Colonic mucosa (tissue), 4 donors: ENCODE data around the gene NTM. TPM values are rescaled to one million over a fixed set of nuclear protein-coding genes. Genes with fewer than 3 reads are reported as not detected.

Source experiments
- DNase-seq: peaks from one replicate; pipeline ENCODE4 v3.0.0-alpha.2; 2020
- H3K27ac ChIP-seq: fragments of 200-600 bp; one replicate; pipeline ENCODE4 v1.8.0; 2021
- H3K27me3 ChIP-seq: fragments of 200-600 bp; one replicate; pipeline ENCODE4 v1.8.0; 2021
- H3K36me3 ChIP-seq: fragments of 200-600 bp; one replicate; pipeline ENCODE4 v1.8.0; 2021
- H3K4me1 ChIP-seq: fragments of 200-600 bp; one replicate; pipeline ENCODE4 v1.8.0; 2021; ENCODE audit warnings: mild to moderate bottlenecking
- H3K4me3 ChIP-seq: fragments of 200-600 bp; one replicate; pipeline ENCODE4 v1.8.0; 2021
- H3K9ac ChIP-seq, 2 donors: one replicate each; pipeline ENCODE4 v1.7.0; 2013; ENCODE audit warnings: control low read depth in 2 of 2, low read depth in 2 of 2, low read length in 2 of 2
- H3K9me3 ChIP-seq: fragments of 200-600 bp; one replicate; pipeline ENCODE4 v1.8.0; 2021
- CTCF ChIP-seq: fragments of 200-600 bp; IDR thresholded peaks from one replicate; pipeline ENCODE4 v1.8.0; 2022; ENCODE audit warnings: antibody characterized with exemption, mild to moderate bottlenecking
- intact Hi-C: fragments of 100-400 bp; cut with DNase I; formaldehyde crosslinking; loops from one replicate; pipeline ENCODE4 v1.14.1; 2022
- total RNA-seq, 2 donors: library from RNA; stranded (reverse); fragmentation: NEBNext Ultra II Directional in 1 of 2; extraction: Animal tissue kit (Norgen Biotek cat#: 25700) in 1 of 2; gene quantifications; one replicate each; pipeline ENCODE4 v1.2.1, GENCODE V29; 2021
- donor health status: healthy.
- donor health status: DM: no; HTN: no; CAD: no.
- donor health status: DM: no; HTN: no; CAD: no.

Gene NTM
- total RNA-seq, 2 donors from 2014 or later, result 1.6 to 2.8 TPM

- DNase-seq, result no peak
- no peak overlapping the region for H3K9ac ChIP-seq
- no peaks in the 10 kb centered on the region for H3K4me1 ChIP-seq
- no peaks in the 10 kb centered on the region for H3K27me3 ChIP-seq
- intact Hi-C loops, result no loop called here
- TF ChIP-seq CTCF, result no peak
- H3K9me3 ChIP-seq, result no peaks in the 10 kb centered on the region
- no peak overlapping the region for H3K27ac ChIP-seq
- H3K36me3 ChIP-seq, result no peaks in the 10 kb centered on the region
- H3K4me3 ChIP-seq, result no peak overlapping the region
These were observed 652.5 kb downstream of the NTM start for GRCh38 chr11:132022733-132023478.

GRCh38 chr11:132024587-132025295 lies 654.3 kb downstream of the NTM start:
- Histone ChIP-seq H3K4me1 (no peaks in the 10 kb centered on the region), H3K27ac (no peak overlapping the region), H3K27me3 (no peaks in the 10 kb centered on the region), H3K9ac (no peak overlapping the region), H3K4me3 (no peak overlapping the region), H3K9me3 (no peaks in the 10 kb centered on the region), H3K36me3 (no peaks in the 10 kb centered on the region)
- no peak for TF ChIP-seq CTCF
- DNase-seq, result no peak
- intact Hi-C loops, result no loop called here

GRCh38 chr11:132026746-132027145 lies 656.3 kb downstream of the NTM start:
- Histone ChIP-seq H3K36me3 (no peaks in the 10 kb centered on the region), H3K9me3 (no peaks in the 10 kb centered on the region), H3K4me3 (no peak overlapping the region), H3K27ac (no peak overlapping the region), H3K4me1 (no peaks in the 10 kb centered on the region), H3K9ac (no peak overlapping the region), H3K27me3 (no peaks in the 10 kb centered on the region)
- intact Hi-C loops, result no loop called here
- TF ChIP-seq CTCF, result no peak
- DNase-seq, result no peak

- no peak overlapping the region for H3K9ac ChIP-seq
- no peak overlapping the region for H3K4me3 ChIP-seq
- H3K36me3 ChIP-seq, result no peaks in the 10 kb centered on the region
- H3K9me3 ChIP-seq, result no peaks in the 10 kb centered on the region
- no peak for TF ChIP-seq CTCF
- H3K27ac ChIP-seq, result no peak overlapping the region
- intact Hi-C loops, result no loop called here
- no peaks in the 10 kb centered on the region for H3K27me3 ChIP-seq
- H3K4me1 ChIP-seq, result no peaks in the 10 kb centered on the region
- DNase-seq, result peak; percentile 31
These were observed 658.2 kb downstream of the NTM start for GRCh38 chr11:132028380-132029240.

GRCh38 chr11:132030896-132031295 lies 660.5 kb downstream of the NTM start:
- no peak overlapping the region for H3K9ac ChIP-seq
- no peaks in the 10 kb centered on the region for H3K27me3 ChIP-seq
- no peak for TF ChIP-seq CTCF
- DNase-seq, result no peak
- H3K4me3 ChIP-seq, result no peak overlapping the region
- no peaks in the 10 kb centered on the region for H3K36me3 ChIP-seq
- no peaks in the 10 kb centered on the region for H3K9me3 ChIP-seq
- intact Hi-C loops, result loop anchor here (5.0 kb wide), 1 partner anchor 164 kb away; no protein-coding TSS in a partner anchor
- H3K27ac ChIP-seq, result no peak overlapping the region
- H3K4me1 ChIP-seq, result no peaks in the 10 kb centered on the region
